DMS53 (cell line): ENCODE results near the gene ATF7IP.
"Not testable (repeated sequence)": the region's sequence is repeated elsewhere in the genome, so short reads cannot be mapped to it uniquely, and the experiment has no call there.

ENCODE experiments used
- DNase-seq: peaks from one replicate; lab custom pipeline; 2025; lab: John Stamatoyannopoulos, UW

Gene ATF7IP, protein sequence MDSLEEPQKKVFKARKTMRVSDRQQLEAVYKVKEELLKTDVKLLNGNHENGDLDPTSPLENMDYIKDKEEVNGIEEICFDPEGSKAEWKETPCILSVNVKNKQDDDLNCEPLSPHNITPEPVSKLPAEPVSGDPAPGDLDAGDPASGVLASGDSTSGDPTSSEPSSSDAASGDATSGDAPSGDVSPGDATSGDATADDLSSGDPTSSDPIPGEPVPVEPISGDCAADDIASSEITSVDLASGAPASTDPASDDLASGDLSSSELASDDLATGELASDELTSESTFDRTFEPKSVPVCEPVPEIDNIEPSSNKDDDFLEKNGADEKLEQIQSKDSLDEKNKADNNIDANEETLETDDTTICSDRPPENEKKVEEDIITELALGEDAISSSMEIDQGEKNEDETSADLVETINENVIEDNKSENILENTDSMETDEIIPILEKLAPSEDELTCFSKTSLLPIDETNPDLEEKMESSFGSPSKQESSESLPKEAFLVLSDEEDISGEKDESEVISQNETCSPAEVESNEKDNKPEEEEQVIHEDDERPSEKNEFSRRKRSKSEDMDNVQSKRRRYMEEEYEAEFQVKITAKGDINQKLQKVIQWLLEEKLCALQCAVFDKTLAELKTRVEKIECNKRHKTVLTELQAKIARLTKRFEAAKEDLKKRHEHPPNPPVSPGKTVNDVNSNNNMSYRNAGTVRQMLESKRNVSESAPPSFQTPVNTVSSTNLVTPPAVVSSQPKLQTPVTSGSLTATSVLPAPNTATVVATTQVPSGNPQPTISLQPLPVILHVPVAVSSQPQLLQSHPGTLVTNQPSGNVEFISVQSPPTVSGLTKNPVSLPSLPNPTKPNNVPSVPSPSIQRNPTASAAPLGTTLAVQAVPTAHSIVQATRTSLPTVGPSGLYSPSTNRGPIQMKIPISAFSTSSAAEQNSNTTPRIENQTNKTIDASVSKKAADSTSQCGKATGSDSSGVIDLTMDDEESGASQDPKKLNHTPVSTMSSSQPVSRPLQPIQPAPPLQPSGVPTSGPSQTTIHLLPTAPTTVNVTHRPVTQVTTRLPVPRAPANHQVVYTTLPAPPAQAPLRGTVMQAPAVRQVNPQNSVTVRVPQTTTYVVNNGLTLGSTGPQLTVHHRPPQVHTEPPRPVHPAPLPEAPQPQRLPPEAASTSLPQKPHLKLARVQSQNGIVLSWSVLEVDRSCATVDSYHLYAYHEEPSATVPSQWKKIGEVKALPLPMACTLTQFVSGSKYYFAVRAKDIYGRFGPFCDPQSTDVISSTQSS

DNA sequence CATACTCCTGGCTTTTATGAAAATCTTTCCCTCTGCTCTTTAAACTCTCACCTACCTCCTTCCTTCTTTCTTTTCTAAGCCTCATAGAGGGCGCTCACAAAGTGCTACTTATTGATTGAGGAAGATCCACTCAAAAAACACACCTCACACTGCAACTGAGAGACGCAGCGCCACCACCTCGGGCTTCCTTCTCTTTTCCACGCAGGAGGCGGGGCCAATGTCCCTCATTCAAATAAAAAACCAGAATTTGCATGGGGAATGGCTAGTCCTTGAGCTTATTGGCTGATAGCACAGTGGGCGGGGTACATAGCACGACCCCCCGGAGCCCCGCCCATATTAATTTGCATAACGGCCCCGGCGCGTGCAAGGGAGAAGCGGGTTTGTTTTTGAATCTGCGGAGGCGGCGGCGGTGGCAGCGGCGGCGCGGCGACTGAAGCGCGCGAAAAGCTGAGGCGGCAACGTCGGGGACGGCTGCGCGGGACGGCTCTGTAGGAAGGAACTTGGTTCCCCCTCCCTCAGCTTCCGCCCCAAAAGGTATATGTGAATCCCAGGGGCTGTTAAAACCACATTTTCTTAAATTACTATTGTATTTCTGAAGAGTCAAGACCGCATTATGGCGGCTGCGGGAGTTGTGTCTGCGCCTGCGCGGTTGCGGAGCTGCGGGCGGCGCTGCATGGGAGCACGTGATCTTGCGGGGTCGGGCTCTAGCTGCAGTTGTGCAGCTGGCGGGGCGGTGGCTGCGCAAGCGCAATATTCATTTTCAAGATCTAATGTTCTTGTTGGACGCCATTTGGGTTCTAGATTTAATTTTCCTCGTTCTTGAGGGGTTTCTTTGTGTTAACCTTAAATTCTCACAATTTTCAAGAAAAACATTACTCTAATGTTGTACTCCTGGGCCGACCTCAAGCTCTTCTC lies at the start of gene ATF7IP:
TSS of gene ATF7IP (plus strand) at position 389 of the 915 bp plus-strand sequence. CDS start 58,234 bp downstream, outside the sequence.
- DNase-seq = peak; percentile 100

GRCh38 chr12:14317362-14318146 lies 47.9 kb upstream of the ATF7IP start:
- no peak for DNase-seq

DNA sequence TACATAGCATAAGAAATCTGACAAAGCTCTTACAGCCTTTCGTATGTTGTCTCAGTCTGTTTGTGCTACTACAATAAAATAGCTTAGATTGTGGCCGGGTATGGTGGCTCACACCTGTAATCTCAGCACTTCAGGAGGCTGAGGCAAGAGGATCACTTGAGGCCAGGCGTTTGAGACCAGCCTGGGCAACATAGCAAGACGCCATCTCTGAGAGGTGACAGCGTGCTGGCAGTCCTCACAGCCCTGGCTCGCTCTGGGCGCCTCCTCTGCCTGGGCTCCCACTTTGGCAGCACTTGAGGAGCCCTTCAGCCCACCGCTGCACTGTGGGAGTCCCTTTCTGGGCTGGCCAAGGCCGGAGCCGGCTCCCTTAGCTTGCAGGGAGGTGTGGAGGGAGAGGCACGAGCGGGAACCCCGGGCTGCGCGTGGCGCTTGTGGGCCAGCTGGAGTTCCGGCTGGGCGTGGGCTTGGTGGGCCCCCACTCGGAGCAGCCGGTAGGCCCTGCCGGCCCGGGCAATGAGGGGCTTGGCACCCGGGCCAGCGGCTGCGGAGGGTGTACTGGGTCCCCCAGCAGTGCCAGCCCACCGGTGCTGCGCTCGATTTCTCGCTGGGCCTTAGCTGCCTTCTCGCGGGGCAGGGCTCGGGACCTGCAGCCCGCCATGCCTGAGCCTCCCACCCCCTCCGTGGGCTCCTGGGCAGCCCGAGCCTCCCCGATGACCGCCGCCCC lies 45.6 kb upstream of the ATF7IP start:
- not testable (repeated sequence) for DNase-seq

DNA sequence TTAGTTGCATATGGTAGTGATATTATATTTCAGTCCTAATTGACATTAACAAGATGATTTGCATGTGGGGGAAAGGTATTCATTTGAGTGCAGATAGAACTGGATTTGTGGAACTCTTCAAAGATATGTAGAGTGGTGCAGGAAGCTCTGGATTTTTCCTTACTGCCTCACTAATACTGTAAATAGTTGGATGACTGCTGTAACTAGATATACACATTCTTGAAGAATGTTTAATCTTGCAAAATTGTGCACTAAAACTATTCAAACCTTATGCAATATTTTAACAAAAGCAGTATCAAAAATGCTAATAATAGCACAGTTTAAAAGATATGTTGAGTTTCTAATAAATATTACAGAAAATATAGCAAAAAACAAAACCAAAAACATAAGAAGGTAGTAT lies 43.1 kb upstream of the ATF7IP start:
- no peak for DNase-seq

DNA sequence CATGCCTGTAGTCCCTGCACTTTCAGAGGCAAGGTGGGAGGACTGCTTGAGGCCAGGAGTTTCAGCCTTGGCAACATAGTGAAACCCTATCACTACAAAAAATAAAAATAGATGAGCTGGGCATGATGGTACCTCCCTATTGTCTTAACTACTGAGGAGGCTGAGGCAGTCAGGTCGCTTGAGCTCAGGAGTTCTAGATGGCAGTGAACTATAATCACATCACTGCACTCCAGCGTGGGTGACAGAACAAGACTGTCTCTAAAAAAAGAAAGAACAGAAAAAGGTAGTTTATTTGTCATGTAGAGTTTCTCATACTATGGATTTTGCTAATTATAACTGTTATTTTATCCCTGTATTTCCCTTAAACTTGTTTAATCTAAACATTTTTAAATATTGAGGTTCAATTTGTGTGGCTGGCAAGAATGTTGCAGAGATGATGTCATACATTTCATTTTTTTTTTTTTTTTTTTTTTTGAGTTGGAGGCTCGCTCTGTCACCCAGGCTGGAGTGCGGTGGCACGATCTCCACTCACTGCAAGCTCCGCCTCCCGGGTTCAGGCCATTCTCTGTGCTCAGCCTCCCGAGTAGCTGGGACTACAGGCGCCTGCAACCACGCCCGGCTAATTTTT lies 39.7 kb upstream of the ATF7IP start:
- no peak for DNase-seq

DNA sequence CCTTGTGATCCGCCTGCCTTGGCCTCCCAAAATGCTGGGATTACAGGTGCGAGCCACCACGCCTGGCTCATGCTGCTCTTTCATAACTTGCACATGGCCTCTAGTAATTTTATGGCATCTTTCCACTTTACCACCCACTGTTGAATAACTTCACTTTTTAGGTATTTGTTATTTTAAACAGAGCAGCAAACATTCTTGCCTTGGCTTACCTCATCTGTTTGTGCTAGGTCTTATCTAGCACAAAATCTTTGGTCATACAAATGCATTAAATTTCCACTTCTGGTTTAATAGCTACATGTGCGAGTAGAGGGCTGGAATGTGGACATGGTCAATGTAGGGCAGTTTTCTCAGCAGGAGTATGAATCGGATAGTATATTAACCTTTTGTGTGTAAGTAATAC lies 38.8 kb upstream of the ATF7IP start:
- DNase-seq = no peak

DNA sequence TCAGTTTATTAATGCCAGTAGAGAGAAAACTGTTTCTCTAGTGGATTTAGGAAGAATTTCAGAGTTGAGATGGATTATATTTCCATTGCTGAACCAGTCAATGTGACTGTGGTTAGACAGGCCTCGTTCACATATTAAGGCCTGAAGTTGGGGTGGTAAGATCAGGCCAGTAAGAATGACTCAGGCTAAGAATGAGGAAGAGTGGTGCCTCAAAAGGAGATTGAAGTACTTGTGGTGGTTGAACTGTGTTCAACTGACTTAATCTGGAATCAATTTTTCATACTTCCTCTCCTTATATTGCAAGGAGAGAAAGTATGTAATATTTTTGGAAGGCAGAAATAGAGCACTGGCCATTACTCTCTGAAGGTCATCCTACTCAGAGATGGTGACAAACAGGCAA lies 37.8 kb upstream of the ATF7IP start:
- DNase-seq = no peak

- DNase-seq = peak; percentile 16
Measured at GRCh38 chr12:14332482-14332881, 33.0 kb upstream of the ATF7IP start.

- no peak for DNase-seq
Measured at GRCh38 chr12:14340371-14340770, 25.1 kb upstream of the ATF7IP start.

- DNase-seq = not testable (repeated sequence)
Measured at GRCh38 chr12:14351524-14351923, 14.0 kb upstream of the ATF7IP start.

DNA sequence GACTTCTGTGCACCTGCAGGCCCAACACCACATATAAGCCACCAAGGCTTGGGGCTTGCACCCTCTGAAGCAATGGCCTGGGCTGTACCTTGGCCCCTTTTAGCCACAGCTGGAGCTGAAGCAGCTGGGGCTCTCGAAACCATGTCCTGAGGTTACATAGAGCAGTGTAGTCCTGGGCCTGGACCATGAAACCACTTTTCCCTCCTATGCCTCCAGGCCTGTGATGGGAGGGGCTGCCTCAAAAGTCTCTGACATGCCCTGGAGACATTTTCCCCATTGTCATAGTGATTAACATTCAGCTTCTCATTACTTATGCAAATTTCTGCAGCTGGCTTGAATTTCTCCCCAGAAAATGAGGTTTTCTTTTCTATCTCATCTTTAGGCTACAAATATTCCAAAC lies 13.4 kb upstream of the ATF7IP start:
- not testable (repeated sequence) for DNase-seq

DNA sequence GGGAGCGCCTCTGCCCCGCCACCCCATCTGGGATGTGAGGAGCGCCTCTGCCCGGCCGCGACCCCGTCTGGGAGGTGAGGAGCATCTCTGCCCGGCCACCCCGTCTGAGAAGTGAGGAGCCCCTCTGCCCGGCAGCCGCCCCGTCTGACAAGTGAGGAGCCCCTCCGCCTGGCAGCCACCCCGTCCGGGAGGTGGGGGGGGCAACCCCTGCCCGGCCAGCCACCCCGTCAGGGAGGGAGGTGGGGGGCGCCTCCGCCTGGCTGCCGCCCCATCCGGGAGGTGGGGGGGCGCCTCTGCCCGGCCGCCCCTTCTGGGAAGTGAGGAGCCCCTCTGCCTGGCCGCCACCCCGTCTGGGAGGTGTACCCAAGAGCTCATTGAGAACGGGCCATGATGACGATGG lies 10.8 kb upstream of the ATF7IP start:
- not testable (repeated sequence) for DNase-seq

DNA sequence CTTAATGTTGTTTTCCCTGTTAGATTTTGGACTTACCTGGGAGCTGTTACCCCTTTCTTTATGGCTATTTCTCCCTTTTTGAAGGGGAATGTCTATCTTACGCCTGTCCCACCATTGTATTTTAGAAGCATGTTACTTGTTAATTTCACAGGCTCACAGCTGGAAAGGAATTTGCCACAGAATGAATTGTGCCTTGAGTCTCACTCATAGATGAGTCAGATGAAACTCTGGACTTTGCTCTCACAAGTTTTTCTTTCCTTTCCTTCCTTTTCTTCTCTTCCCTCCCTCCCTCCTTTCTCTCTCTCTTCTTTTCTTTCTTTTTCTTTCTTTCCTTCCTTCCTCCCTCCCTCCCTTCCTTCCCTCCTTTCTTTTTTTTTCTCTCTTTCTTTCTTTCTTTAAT lies 9.3 kb upstream of the ATF7IP start:
- DNase-seq = no peak

GRCh38 chr12:14357486-14357885 lies 8.0 kb upstream of the ATF7IP start:
- peak; percentile 53 for DNase-seq

- DNase-seq = no peak
Measured at GRCh38 chr12:14362352-14362751, 3.1 kb upstream of the ATF7IP start.

DNA sequence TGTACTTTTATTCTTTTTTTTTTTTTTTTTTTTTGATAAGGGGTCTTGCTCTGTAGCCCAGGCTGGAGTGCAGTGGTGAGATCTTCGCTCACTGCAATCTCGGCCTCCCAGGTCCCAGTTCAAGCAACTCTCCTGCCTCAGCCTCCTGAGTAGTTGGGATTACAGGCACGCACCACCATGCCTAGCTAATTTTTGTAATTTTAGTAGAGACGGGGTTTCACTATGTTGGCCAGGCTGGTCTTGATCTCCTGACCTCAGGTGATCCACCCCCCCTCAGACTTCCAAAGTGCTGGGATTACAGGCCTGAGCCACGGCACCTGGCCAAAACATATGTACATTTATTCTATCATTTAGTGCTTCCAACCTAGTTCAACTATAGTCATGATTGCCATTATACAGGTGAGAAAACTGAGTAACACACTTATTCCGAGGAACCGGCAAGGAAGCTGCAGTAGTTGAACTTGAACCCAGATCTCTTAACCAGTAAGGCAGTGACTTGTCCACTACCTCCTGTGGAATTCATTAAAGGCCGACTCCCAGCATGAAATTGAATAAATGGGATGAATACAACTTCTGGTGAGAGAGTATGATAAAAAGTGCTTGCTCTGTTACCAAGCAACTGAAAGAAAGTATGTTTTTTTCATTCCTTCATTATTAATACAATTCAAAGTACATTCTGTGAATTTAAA lies 755 bp upstream of the ATF7IP start:
- no peak for DNase-seq

DNA sequence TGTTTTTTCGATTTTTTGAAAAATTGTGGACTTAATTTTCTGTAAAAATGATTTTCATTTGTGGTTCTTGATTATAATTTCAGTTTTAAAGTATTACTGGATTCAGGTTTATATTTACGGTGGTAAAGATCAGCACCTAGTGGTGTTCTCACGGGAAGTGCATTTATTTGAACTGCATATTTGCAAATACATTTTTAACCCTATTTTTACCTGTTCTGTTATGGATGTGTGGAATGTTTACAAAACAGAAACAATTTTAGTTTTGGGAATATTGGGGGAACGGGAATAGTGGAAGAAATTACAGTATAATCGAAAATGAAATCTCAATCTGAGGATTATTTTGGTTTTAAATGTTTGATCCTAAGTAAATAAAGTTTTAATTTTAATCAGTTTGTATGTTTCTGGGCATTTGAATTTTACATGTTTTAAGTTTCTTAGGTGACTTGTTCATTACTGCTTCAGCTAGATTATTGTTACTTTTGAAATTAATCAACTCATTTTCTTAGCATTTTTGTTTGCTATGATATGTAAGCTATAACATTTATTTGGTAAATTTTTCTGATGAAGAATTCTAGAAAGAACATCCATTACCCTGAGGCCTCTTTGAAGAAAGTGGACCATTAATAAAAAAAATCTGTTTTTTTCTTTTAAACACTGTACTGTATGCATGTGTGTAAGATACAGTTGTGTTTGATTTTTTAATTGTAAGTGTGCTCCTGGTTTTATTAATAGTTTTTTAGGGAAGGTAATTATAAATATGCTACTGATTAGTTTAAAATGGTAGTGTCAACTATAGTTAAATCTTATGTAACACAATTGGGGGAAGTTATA lies 942 bp downstream of the ATF7IP start:
- peak; percentile 80 for DNase-seq
